HG03066 (cell line): ENCODE measurements around the gene SSTR4.
"Not testable (repeated sequence)": the region's sequence is repeated elsewhere in the genome, so short reads cannot be mapped to it uniquely, and the experiment has no call there.

Experiments
- ATAC-seq: cut with Tn5 transposase; IDR thresholded peaks from one replicate; pipeline ENCODE4 v1.9.1; 2021; ENCODE audit warnings: low read depth; ENCODE audit not compliant: unreplicated experiment

Gene SSTR4

GRCh38 chr20:23034721-23035671 lies at the start of gene SSTR4:
Gene SSTR4, plus strand, starts transcription at chr20:23035312. Its CDS starts 172 bp downstream, at chr20:23035484.
- ATAC-seq: no peak

GRCh38 chr20:22986601-22987000 lies 48.5 kb upstream of the SSTR4 start:
- no peak for ATAC-seq

GRCh38 chr20:22991424-22991823 lies 43.7 kb upstream of the SSTR4 start:
- not testable (repeated sequence) for ATAC-seq

GRCh38 chr20:22993823-22994222 lies 41.3 kb upstream of the SSTR4 start:
- no peak for ATAC-seq

- ATAC-seq: no peak
Observed at GRCh38 chr20:22995923-22996322, 39.2 kb upstream of the SSTR4 start.

GRCh38 chr20:22998476-22998875 lies 36.6 kb upstream of the SSTR4 start:
- no peak for ATAC-seq

- ATAC-seq: no peak
Observed at GRCh38 chr20:22999756-23000155, 35.4 kb upstream of the SSTR4 start.

GRCh38 chr20:23000232-23000947 lies 34.7 kb upstream of the SSTR4 start:
- no peak for ATAC-seq

- no peak for ATAC-seq
Observed at GRCh38 chr20:23002276-23002675, 32.8 kb upstream of the SSTR4 start.

GRCh38 chr20:23003077-23003635 lies 32.0 kb upstream of the SSTR4 start:
- ATAC-seq: no peak

GRCh38 chr20:23003881-23004460 lies 31.1 kb upstream of the SSTR4 start:
- ATAC-seq: no peak

- ATAC-seq: no peak
Observed at GRCh38 chr20:23005776-23006175, 29.3 kb upstream of the SSTR4 start.

GRCh38 chr20:23007462-23007861 lies 27.6 kb upstream of the SSTR4 start:
- no peak for ATAC-seq

- no peak for ATAC-seq
Observed at GRCh38 chr20:23007886-23008655, 27.0 kb upstream of the SSTR4 start.

- no peak for ATAC-seq
Observed at GRCh38 chr20:23008667-23009066, 26.4 kb upstream of the SSTR4 start.

- ATAC-seq: no peak
Observed at GRCh38 chr20:23009636-23010035, 25.5 kb upstream of the SSTR4 start.

GRCh38 chr20:23010096-23010495 lies 25.0 kb upstream of the SSTR4 start:
- ATAC-seq: no peak

GRCh38 chr20:23011008-23011721 lies 23.9 kb upstream of the SSTR4 start:
- ATAC-seq: no peak

- ATAC-seq: no peak
Observed at GRCh38 chr20:23013429-23013828, 21.7 kb upstream of the SSTR4 start.

- ATAC-seq: no peak
Observed at GRCh38 chr20:23017516-23017915, 17.6 kb upstream of the SSTR4 start.
